Measurements from ENCODE around the gene LNPEP. TPM values are rescaled to one million over a fixed set of nuclear protein-coding genes. Genes with fewer than 3 reads are reported as not detected.

LNPEP gene
- total RNA-seq, 1 donor from 2014 or later = 24.2 TPM

- H3K9me3 Mint-ChIP-seq (ENCODE audit: low read depth) = no peaks in the 10 kb centered on the region
- peaks cover 15% of the 10 kb centered on the region for H3K4me1 Mint-ChIP-seq (ENCODE audit: low read depth)
- no peak overlapping the region for H3K4me3 Mint-ChIP-seq (ENCODE audit: low read depth)
- H3K36me3 Mint-ChIP-seq (ENCODE audit: insufficient read depth) = no peaks in the 10 kb centered on the region
- no peak for DNase-seq (ENCODE audit: low spot score, unreplicated experiment)
- no peak for TF ChIP-seq CTCF (IDR thresholded peaks at IDR 0.05; ENCODE audit: unreplicated experiment)
- no peaks in the 10 kb centered on the region for H3K27me3 Mint-ChIP-seq
- no peak overlapping the region for H3K27ac Mint-ChIP-seq
Observed at GRCh38 chr5:97041239-97041638, 105.4 kb downstream of the LNPEP start.

- H3K27me3 Mint-ChIP-seq = no peaks in the 10 kb centered on the region
- no peak for TF ChIP-seq CTCF (IDR thresholded peaks at IDR 0.05; ENCODE audit: unreplicated experiment)
- H3K4me1 Mint-ChIP-seq (ENCODE audit: low read depth) = peaks cover 15% of the 10 kb centered on the region
- H3K27ac Mint-ChIP-seq = peak overlapping the region; percentile 85
- no peak for DNase-seq (ENCODE audit: low spot score, unreplicated experiment)
- no peaks in the 10 kb centered on the region for H3K9me3 Mint-ChIP-seq (ENCODE audit: low read depth)
- no peaks in the 10 kb centered on the region for H3K36me3 Mint-ChIP-seq (ENCODE audit: insufficient read depth)
- H3K4me3 Mint-ChIP-seq (ENCODE audit: low read depth) = no peak overlapping the region
Observed at GRCh38 chr5:97042996-97043395, 107.1 kb downstream of the LNPEP start.

GRCh38 chr5:97043511-97043910 lies 107.6 kb downstream of the LNPEP start:
- Mint-ChIP-seq H3K36me3 (ENCODE audit: insufficient read depth) (no peaks in the 10 kb centered on the region), H3K4me3 (ENCODE audit: low read depth) (no peak overlapping the region), H3K4me1 (ENCODE audit: low read depth) (peaks cover 15% of the 10 kb centered on the region), H3K27ac (peak overlapping the region; percentile 85), H3K27me3 (no peaks in the 10 kb centered on the region), H3K9me3 (ENCODE audit: low read depth) (no peaks in the 10 kb centered on the region)
- no peak for TF ChIP-seq CTCF (IDR thresholded peaks at IDR 0.05; ENCODE audit: unreplicated experiment)
- no peak for DNase-seq (ENCODE audit: low spot score, unreplicated experiment)

GRCh38 chr5:97044052-97044451 lies 108.2 kb downstream of the LNPEP start:
- H3K4me1 Mint-ChIP-seq (ENCODE audit: low read depth) = peaks cover 15% of the 10 kb centered on the region
- no peak for DNase-seq (ENCODE audit: low spot score, unreplicated experiment)
- H3K36me3 Mint-ChIP-seq (ENCODE audit: insufficient read depth) = no peaks in the 10 kb centered on the region
- no peak overlapping the region for H3K4me3 Mint-ChIP-seq (ENCODE audit: low read depth)
- no peaks in the 10 kb centered on the region for H3K27me3 Mint-ChIP-seq
- peak overlapping the region; percentile 85 for H3K27ac Mint-ChIP-seq
- peak; percentile 16 for TF ChIP-seq CTCF (IDR thresholded peaks at IDR 0.05; ENCODE audit: unreplicated experiment)
- H3K9me3 Mint-ChIP-seq (ENCODE audit: low read depth) = no peaks in the 10 kb centered on the region

GRCh38 chr5:97046270-97046982 lies 110.5 kb downstream of the LNPEP start:
- DNase-seq (ENCODE audit: low spot score, unreplicated experiment) = no peak
- TF ChIP-seq CTCF (IDR thresholded peaks at IDR 0.05; ENCODE audit: unreplicated experiment) = no peak
- no peaks in the 10 kb centered on the region for H3K27me3 Mint-ChIP-seq
- H3K4me1 Mint-ChIP-seq (ENCODE audit: low read depth) = peaks cover 15% of the 10 kb centered on the region
- H3K4me3 Mint-ChIP-seq (ENCODE audit: low read depth) = no peak overlapping the region
- H3K36me3 Mint-ChIP-seq (ENCODE audit: insufficient read depth) = no peaks in the 10 kb centered on the region
- H3K9me3 Mint-ChIP-seq (ENCODE audit: low read depth) = no peaks in the 10 kb centered on the region
- no peak overlapping the region for H3K27ac Mint-ChIP-seq
